GM03348 (cell line): ENCODE measurements around the gene ILF3.

ENCODE experiments used
- DNase-seq: peaks from one replicate; pipeline ENCODE4 v3.0.0; 2012; ENCODE audit warnings: low spot score

ILF3 gene

GRCh38 chr19:10730932-10731331, 76.8 kb downstream of the ILF3 start:
- DNase-seq = no peak

- DNase-seq = no peak
Measured at GRCh38 chr19:10735741-10736140, 81.6 kb downstream of the ILF3 start.

DNA sequence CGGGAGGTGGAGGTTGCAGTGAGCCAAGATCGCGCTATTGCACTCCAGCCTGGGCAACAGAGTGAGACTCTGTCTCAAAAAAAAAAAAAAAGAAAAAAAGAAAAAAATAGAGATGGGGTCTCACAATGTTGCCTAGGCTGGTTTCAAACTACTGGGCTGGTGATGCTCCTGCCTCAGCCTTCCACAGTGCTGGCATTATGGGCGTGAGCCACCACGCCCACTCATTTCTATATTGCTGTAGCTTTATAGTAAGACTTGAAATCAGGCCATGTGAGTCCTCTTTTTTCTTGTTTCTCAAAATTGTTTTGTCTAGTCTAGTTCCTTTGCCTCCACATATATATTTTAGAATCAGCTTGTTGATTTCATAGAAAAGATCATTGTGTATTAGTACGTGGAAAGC, 82.0 kb downstream of the ILF3 start:
- DNase-seq = no peak

- DNase-seq = no peak
Measured at GRCh38 chr19:10736916-10737551, 82.9 kb downstream of the ILF3 start.

- no peak for DNase-seq
Measured at GRCh38 chr19:10737722-10738121, 83.6 kb downstream of the ILF3 start.

DNA sequence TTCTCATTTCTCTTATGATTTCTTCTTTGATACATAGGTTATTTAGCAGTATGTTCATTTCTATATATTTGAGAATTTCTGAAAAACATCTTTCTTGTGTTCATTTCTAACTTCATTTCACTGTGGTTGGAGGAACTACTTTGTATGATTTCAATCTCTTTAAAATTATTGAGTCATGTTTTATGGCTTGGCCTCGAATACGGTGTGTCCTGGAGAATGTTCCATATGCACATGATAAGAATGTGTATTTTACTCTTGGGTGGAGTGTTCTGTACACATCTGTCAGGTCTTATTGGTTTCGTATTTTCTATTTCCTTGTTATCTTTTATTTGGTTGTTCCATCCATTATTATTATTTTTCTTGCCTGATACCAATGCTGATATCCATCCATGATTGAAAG, 86.7 kb downstream of the ILF3 start:
- DNase-seq = no peak
